ENCODE results near the gene GALNT9. TPM values are rescaled to one million over a fixed set of nuclear protein-coding genes. Genes with fewer than 3 reads are reported as not detected.

Gene GALNT9
- total RNA-seq, 1 experiment from 2014 or later: 2.6 TPM

- Histone ChIP-seq H3K79me2 (ENCODE audit: insufficient read depth, low read length) (no peaks in the 10 kb centered on the region), H3K36me3 (ENCODE audit: control insufficient read depth in 1 of 2, insufficient read depth in 2 of 2, low read length in 2 of 2) (no peaks in the 10 kb centered on the region), H3K9me3 (ENCODE audit: control insufficient read depth in 1 of 2, insufficient read depth in 1 of 2, low read depth in 1 of 2, low read length in 2 of 2) (no peaks in the 10 kb centered on the region), H3K9me2 (ENCODE audit: insufficient read depth) (no peaks in the 10 kb centered on the region), H3K4me1 (ENCODE audit: control insufficient read depth in 1 of 2, insufficient read depth in 2 of 2, low read length in 2 of 2) (no peaks in the 10 kb centered on the region), H4K20me1 (ENCODE audit: insufficient read depth) (no peaks in the 10 kb centered on the region), H3K27me3 (ENCODE audit: insufficient read depth, low read length) (no peaks in the 10 kb centered on the region), H3K9ac (ENCODE audit: low read length) (no peak overlapping the region), H3K4me2 (ENCODE audit: low read length) (no peak overlapping the region), H3K4me3 (replicated peaks in 1 of 2; ENCODE audit: low read depth in 1 of 2, low read length in 2 of 2) (no peak overlapping the region), H2AFZ (ENCODE audit: low read depth, low read length, poor library complexity, severe bottlenecking) (no peak overlapping the region), H3K27ac (ENCODE audit: low read depth, low read length) (no peak overlapping the region)
- intact Hi-C loops (cut with micrococcal nuclease): no loop called here
- TF ChIP-seq POLR2AphosphoS5 (IDR thresholded peaks at IDR 0.05; ENCODE audit: low read depth, low read length): no peak
- no peak for TF ChIP-seq ELF1 (IDR thresholded peaks at IDR 0.05; ENCODE audit: borderline replicate concordance, low read depth)
- TF ChIP-seq RAD21 (IDR thresholded peaks at IDR 0.05; ENCODE audit: low read depth): no peak
- no peak for TF ChIP-seq FOSL1 (IDR thresholded peaks at IDR 0.05; ENCODE audit: low read depth)
- TF ChIP-seq SP1 (IDR thresholded peaks at IDR 0.05; ENCODE audit: low read depth): no peak
- no peak for TF ChIP-seq EZH2 (IDR thresholded peaks at IDR 0.05)
- no peak for TF ChIP-seq ZBTB33 (IDR thresholded peaks at IDR 0.05; ENCODE audit: extremely low read depth, insufficient replicate concordance, low read length)
- no peak for TF ChIP-seq ZFX (IDR thresholded peaks at IDR 0.05)
- no peak for TF ChIP-seq EGR1 (IDR thresholded peaks at IDR 0.05; ENCODE audit: low read depth)
- no peak for TF ChIP-seq ATF3 (IDR thresholded peaks at IDR 0.05)
- TF ChIP-seq CBX3 (IDR thresholded peaks at IDR 0.05; ENCODE audit: low read depth): no peak
- no peak for TF ChIP-seq CEBPB (IDR thresholded peaks at IDR 0.05; ENCODE audit: low read depth)
- no peak for TF ChIP-seq SIN3A (IDR thresholded peaks at IDR 0.05; ENCODE audit: low read depth)
- no peak for TF ChIP-seq CTCF (IDR thresholded peaks at IDR 0.05 in 2 of 3, conservative IDR thresholded peaks at IDR 0.05 in 1 of 3; ENCODE audit: borderline replicate concordance in 1 of 3, insufficient read depth in 1 of 3, low read depth in 2 of 3, low read length in 2 of 3)
- no peak for TF ChIP-seq JUND (IDR thresholded peaks at IDR 0.05)
- no peak for TF ChIP-seq ZNF274 (IDR thresholded peaks at IDR 0.05; ENCODE audit: low read depth, low read length)
- TF ChIP-seq EZH2phosphoT487 (IDR thresholded peaks at IDR 0.05; ENCODE audit: borderline replicate concordance): no peak
- no peak for TF ChIP-seq MAX (IDR thresholded peaks at IDR 0.05)
- no peak for TF ChIP-seq POLR2A (IDR thresholded peaks at IDR 0.05; ENCODE audit: borderline replicate concordance, extremely low read depth, insufficient read depth, insufficient read length)
- ChIA-PET CTCF (no interaction called here), RAD21 (ENCODE audit: low non-redundant PET in 1 of 2, low total read pairs in 2 of 2, uncharacterized antibody in 2 of 2, unreplicated experiment in 2 of 2) (no interaction called here), POLR2A (no interaction called here)
- ATAC-seq: 0 out of 2 replicates have a peak, but pooled peaks have one; percentile 13
- no TSS peak for BruUV-seq (replicated peaks)
- no peak for DNase-seq (ENCODE audit: low read depth, low spot score)
Measured at GRCh38 chr12:132202929-132203721, 126.3 kb downstream of the GALNT9 start.

Measured in HCT116 (cell line).